Gastrocnemius medialis (tissue), 4 donors: ENCODE data around the gene ATP11A. TPM values are rescaled to one million over a fixed set of nuclear protein-coding genes. Genes with fewer than 3 reads are reported as not detected.

Experiments used
- ATAC-seq, 2 donors: fragments of 150-250 bp; one replicate each; pipeline ENCODE4 v1.9.1; 2016
- DNase-seq, 2 donors: peaks; one replicate each; pipeline ENCODE4 v3.0.0-alpha.2; 2019
- H3K27ac ChIP-seq, 4 donors: fragments of 200-600 bp; sonication (generic); 1 replicate in 1 of 4; 2 replicates in 3 of 4; pipeline ENCODE4 v1.5.1; 2016 to 2018; ENCODE audit warnings: mild to moderate bottlenecking in 2 of 4, moderate library complexity in 1 of 4
- H3K27me3 ChIP-seq, 3 donors: fragments of 200-600 bp; sonication (generic) in 2 of 3; 1 replicate in 1 of 3; 2 replicates in 2 of 3; pipeline versions ENCODE4 v1.5.1 to v1.6.0; 2016 to 2019; ENCODE audit warnings: mild to moderate bottlenecking in 1 of 3, moderate library complexity in 1 of 3
- H3K36me3 ChIP-seq, 2 donors: fragments of 200-600 bp; sonication (generic) in 1 of 2; one replicate each; pipeline ENCODE4 v1.5.1; 2017 to 2018
- H3K4me1 ChIP-seq, 2 donors: fragments of 200-600 bp; sonication (generic) in 1 of 2; one replicate each; pipeline ENCODE4 v1.5.1; 2016 to 2017; ENCODE audit warnings: mild to moderate bottlenecking in 2 of 2
- H3K4me3 ChIP-seq, 4 donors: fragments of 200-600 bp; sonication (generic) in 3 of 4; 1 replicate in 1 of 4; 2 replicates in 3 of 4; pipeline ENCODE4 v1.5.1; 2016 to 2019; ENCODE audit warnings: mild to moderate bottlenecking in 2 of 4
- H3K9me3 ChIP-seq, 3 donors: fragments of 200-600 bp; sonication (generic) in 2 of 3; 1 replicate in 1 of 3; 2 replicates in 2 of 3; pipeline ENCODE4 v1.5.1; 2016 to 2019
- POLR2A ChIP-seq, 2 donors: fragments of 450-650 bp; IDR thresholded peaks; one replicate each; pipeline ENCODE4 v1.6.1; 2017; ENCODE audit warnings: antibody characterized with exemption in 2 of 2, mild to moderate bottlenecking in 2 of 2, moderate library complexity in 2 of 2
- in situ Hi-C, 4 donors: fragments of 200-750 bp; cut with MboI; loops; one replicate each; pipeline versions ENCODE4 v1.15.0 to v1.8.0; 2017; ENCODE audit warnings: low sequenced_read_pairs in 4 of 4
- intact Hi-C: fragments of 100-400 bp; cut with DNase I; formaldehyde crosslinking; loops from one replicate; pipeline ENCODE4 v1.15.1; 2023; ENCODE audit warnings: low total_unique reads
- total RNA-seq, 4 donors: library from RNA; depleted of rRNA; stranded (reverse); fragments of >200 nt; gene quantifications; one replicate each; pipeline versions ENCODE4 v1.1.0 to v1.2.3, GENCODE V29; 2016
- TF ChIP-seq, protein P1 (sequence below), 5 experiments: fragments of 450-650 bp in 3 of 5; fragments of 200-600 bp in 2 of 5; sonication (generic) in 2 of 5; IDR thresholded peaks in 4 of 5; conservative IDR thresholded peaks in 1 of 5; 1 replicate in 4 of 5; 2 replicates in 1 of 5; pipeline ENCODE4 v1.5.1; 2016 to 2019; ENCODE audit warnings: antibody characterized with exemption in 5 of 5, mild to moderate bottlenecking in 3 of 5, moderate library complexity in 3 of 5

Gene ATP11A
- total RNA-seq, 4 donors from 2014 or later = 10.0 to 14.2 (median 12.6) TPM

DNA sequence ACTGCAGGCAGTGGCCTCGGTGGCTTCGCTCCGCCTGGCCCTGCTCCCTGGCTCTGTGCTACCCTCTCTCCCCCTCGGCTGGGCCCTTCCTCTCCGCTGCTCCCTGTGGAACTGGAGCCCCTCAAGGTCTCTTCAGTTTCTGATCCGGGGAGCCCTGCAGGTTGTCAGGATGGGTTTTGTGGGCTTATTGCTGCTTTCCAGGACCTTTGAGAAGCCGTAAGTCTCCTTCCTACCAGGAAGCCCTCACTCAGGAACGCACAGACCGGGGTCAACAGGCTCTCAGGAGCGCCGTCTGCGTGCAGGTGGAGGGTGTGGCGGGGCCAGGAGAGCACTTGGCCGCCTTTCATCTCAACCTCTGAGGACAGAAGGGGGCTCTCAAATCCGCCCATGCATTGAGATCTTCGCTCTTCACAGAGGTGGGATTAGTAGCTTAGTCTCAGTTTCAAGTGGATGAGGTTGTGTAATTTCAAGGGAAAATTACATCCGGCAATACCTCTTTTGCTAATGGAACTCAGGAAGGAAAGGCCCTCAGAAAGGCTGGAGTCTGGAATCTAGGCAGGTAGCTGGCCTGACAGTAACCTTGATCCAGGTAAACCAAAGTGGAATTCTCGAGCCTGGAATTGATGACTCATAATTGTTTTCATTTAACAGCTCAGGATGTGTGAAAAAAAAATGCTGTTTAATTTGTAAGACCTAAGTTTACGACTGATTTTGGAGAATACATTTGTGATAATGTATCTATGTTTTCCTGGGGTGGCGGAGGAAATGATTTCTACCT, 102.0 kb downstream of the ATP11A start:
- no peak for ATAC-seq

DNA sequence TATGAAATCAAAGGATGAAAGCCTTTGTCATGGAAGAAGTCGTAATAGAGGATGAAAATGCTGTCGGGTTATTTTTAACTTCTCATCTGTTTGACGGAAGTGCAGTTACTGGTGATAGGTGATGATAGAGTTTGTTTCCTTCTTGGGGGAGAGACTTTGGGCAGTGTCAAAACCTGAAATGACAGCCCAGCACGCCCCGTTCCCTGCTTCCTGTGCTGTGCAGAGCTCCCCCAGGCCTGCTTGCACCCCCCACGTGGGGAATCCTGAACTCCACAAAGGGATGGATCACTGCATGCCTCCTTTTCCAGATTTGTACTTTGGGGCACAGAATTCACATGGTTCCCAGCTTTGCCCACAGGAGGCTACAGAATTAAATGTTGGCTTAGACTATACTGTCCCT, 102.7 kb downstream of the ATP11A start:
- no peaks in the 10 kb centered on the region for H3K27me3 ChIP-seq
- H3K27ac ChIP-seq = no peak overlapping the region
- in situ Hi-C loops = no loop called here
- H3K36me3 ChIP-seq = no peaks in the 10 kb centered on the region
- intact Hi-C loops = no loop called here
- no peak for DNase-seq
- ATAC-seq = no peak
- no peaks in the 10 kb centered on the region for H3K9me3 ChIP-seq
- H3K4me3 ChIP-seq = no peak overlapping the region
- H3K4me1 ChIP-seq = no peaks in the 10 kb centered on the region
- TF ChIP-seq, protein P1, sequence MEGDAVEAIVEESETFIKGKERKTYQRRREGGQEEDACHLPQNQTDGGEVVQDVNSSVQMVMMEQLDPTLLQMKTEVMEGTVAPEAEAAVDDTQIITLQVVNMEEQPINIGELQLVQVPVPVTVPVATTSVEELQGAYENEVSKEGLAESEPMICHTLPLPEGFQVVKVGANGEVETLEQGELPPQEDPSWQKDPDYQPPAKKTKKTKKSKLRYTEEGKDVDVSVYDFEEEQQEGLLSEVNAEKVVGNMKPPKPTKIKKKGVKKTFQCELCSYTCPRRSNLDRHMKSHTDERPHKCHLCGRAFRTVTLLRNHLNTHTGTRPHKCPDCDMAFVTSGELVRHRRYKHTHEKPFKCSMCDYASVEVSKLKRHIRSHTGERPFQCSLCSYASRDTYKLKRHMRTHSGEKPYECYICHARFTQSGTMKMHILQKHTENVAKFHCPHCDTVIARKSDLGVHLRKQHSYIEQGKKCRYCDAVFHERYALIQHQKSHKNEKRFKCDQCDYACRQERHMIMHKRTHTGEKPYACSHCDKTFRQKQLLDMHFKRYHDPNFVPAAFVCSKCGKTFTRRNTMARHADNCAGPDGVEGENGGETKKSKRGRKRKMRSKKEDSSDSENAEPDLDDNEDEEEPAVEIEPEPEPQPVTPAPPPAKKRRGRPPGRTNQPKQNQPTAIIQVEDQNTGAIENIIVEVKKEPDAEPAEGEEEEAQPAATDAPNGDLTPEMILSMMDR (IDR thresholded peaks at IDR 0.05 in 4 of 5, conservative IDR thresholded peaks at IDR 0.05 in 1 of 5) = no peak
- TF ChIP-seq POLR2A (IDR thresholded peaks at IDR 0.05) = no peak

More for the DNA sequence above, 102.0 kb downstream of the ATP11A start:
- TF ChIP-seq POLR2A (IDR thresholded peaks at IDR 0.05) = no peak
- TF ChIP-seq, protein P1 (IDR thresholded peaks at IDR 0.05 in 4 of 5, conservative IDR thresholded peaks at IDR 0.05 in 1 of 5) = no peak
- in situ Hi-C loops = no loop called here
- H3K27ac ChIP-seq = no peak overlapping the region
- H3K36me3 ChIP-seq = no peaks in the 10 kb centered on the region
- DNase-seq = no peak
- intact Hi-C loops = no loop called here
- no peaks in the 10 kb centered on the region for H3K4me1 ChIP-seq
- no peaks in the 10 kb centered on the region for H3K9me3 ChIP-seq
- H3K27me3 ChIP-seq = no peaks in the 10 kb centered on the region
- no peak overlapping the region for H3K4me3 ChIP-seq

DNA sequence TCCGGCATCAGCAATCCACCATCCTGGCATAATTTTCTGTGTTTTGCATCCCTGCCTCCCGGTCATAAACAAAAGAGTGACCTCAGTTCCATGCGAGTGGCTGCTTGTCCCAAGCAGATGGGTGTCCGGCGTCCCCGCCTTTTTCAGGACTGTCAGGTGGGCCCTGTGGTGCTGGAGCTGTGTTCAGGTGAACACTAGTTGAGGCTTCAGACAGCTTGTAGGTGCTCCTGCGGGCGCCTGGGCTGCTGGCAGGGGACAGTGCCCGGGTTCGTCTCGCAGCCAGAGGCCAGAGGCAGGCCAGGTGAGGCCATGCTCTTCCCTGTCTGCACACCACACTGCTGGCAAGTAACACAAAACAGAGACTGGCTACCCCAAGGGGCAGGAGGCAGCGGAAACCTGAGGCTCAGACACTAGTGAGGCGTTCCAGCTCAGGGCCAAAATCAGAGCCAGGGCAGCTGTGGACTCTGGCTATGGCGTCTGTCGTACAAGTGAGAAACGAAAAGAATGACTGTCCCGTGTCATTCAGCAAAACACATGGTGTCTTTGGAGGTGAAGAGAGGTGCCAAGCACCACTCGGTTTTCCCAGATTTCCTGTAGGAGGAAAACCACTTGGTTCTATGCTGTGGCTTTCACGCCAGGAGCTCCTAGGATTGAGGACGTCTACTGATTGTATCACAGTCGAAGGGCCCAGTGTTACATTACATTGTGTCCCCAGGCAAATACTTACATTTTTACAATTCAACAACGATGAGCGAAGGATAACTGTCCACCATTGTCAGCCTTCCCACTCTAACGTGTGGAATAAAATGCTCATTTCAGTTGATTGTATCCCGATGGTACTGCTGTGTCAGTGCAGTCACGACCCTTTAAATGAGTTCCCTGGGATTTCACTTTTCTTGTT, 104.0 kb downstream of the ATP11A start:
- TF ChIP-seq, protein P1 (IDR thresholded peaks at IDR 0.05 in 4 of 5, conservative IDR thresholded peaks at IDR 0.05 in 1 of 5) = no peak
- no peak for TF ChIP-seq POLR2A (IDR thresholded peaks at IDR 0.05)
- H3K4me3 ChIP-seq = no peak overlapping the region
- H3K4me1 ChIP-seq = no peaks in the 10 kb centered on the region
- no peak overlapping the region for H3K27ac ChIP-seq
- in situ Hi-C loops (no loop called here), intact Hi-C loops (no loop called here)
- DNase-seq (no peak), ATAC-seq (no peak)
- H3K27me3 ChIP-seq = no peaks in the 10 kb centered on the region
- no peaks in the 10 kb centered on the region for H3K9me3 ChIP-seq
- H3K36me3 ChIP-seq = no peaks in the 10 kb centered on the region

- Histone ChIP-seq H3K4me1 (no peaks in the 10 kb centered on the region), H3K27ac (no peak overlapping the region), H3K4me3 (no peak overlapping the region), H3K27me3 (no peaks in the 10 kb centered on the region), H3K9me3 (no peaks in the 10 kb centered on the region), H3K36me3 (no peaks in the 10 kb centered on the region)
- intact Hi-C loops (no loop called here), in situ Hi-C loops (no loop called here)
- ATAC-seq (no peak), DNase-seq (no peak)
- TF ChIP-seq, protein P1 (IDR thresholded peaks at IDR 0.05 in 4 of 5, conservative IDR thresholded peaks at IDR 0.05 in 1 of 5) = no peak
- TF ChIP-seq POLR2A (IDR thresholded peaks at IDR 0.05) = no peak
Observed at GRCh38 chr13:112795277-112795676, 105.4 kb downstream of the ATP11A start.
